Stimulated activated CD4-positive, alpha-beta T cell treated with anti-CD3 and anti-CD28 coated beads, Interleukin-2, amount 100 ng/mL, for 48 hours (primary cell): ENCODE data around the gene PSMG3.

Source experiments
- DNase-seq, 2 donors: peaks; one replicate each; pipeline ENCODE4 v3.0.0-alpha.2; 2020

The PSMG3 gene, protein sequence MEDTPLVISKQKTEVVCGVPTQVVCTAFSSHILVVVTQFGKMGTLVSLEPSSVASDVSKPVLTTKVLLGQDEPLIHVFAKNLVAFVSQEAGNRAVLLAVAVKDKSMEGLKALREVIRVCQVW

DNA sequence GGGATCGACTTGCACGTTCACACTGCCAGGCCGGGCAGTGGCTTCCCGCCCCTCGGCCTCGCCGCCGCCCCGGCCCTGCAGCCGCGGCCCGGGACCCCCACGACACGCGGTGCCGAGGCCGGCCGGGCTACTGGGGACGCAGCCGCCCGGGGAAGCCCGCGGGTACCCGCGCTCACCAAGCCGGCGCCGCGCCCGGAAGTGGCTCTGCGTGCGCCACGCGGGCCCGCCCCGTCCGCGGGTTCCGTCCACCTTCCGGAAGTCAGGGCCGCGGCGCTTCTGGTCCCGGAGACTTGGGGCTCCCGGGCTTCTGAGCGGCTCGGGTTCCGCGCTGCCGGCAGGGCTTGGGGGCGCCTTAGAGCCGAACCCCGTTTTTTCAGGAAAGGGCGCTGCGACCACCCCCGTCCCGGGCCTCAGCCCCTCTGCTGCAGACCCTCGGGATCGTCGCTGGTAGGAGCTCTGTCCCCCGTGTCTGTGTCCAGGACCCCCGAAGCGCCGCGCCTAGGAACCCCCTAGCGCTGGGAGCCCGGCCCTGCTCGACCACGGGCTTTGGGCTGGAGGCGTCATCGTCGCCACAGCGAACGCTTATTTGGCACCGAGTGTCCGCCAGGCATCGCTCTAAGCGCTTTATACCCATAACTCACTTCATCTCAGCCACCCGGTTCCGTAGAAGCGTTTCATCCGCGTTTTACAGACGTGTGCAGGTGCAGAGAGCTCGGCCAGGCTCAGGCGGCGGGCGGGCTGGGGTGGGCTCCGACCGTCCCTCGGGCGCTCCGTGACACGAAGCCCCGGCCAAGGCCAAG, at the start of gene PSMG3:
TSS of gene PSMG3 (minus strand) at position 200 of the 800 bp plus-strand sequence. CDS start 693 bp downstream, outside the sequence.
- DNase-seq: peak; percentile 83 to 89

DNA sequence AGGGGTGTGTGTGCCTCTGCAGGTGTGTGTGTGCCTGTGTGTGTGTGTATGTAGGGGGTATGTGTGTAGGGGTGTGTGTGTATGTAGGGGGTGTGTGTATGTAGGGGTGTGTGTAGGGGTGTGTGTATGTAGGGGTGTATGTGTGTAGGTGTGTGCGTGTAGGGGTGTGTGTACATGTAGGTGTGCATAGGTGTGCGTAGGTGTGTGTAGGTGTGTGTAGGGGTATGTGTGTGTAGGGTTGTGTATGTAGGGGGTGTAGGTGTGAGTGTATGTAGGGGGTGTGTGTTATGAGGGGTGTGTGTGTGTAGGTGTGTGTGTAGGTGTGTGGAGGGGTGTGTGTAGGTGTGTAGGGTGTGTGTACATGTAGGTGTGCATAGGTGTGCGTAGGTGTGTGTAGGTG, 48.6 kb upstream of the PSMG3 start:
- DNase-seq: no peak

GRCh38 chr7:1617957-1618356, 48.1 kb upstream of the PSMG3 start:
- DNase-seq: no peak

DNA sequence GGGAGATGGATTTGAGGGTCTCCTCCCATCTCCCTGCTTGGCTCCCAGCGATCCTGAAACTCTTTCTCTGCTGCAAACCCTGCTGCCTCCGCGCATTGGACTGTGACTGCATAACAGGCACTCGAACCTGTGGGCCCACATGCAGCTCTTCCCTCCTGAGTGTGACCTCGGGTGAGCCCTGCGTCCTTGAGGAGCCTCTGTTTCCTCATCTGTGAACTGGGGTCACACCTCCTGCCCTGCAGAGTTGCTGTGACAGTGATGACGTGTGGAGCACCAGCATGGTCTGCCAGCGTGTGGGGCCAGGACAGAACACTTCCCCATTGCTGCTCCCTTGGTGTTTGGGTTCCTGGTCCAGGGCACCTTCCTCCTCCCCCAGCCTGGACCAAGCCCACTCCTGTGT, 46.9 kb upstream of the PSMG3 start:
- no peak for DNase-seq

GRCh38 chr7:1611708-1612241, 41.9 kb upstream of the PSMG3 start:
- DNase-seq: no peak

DNA sequence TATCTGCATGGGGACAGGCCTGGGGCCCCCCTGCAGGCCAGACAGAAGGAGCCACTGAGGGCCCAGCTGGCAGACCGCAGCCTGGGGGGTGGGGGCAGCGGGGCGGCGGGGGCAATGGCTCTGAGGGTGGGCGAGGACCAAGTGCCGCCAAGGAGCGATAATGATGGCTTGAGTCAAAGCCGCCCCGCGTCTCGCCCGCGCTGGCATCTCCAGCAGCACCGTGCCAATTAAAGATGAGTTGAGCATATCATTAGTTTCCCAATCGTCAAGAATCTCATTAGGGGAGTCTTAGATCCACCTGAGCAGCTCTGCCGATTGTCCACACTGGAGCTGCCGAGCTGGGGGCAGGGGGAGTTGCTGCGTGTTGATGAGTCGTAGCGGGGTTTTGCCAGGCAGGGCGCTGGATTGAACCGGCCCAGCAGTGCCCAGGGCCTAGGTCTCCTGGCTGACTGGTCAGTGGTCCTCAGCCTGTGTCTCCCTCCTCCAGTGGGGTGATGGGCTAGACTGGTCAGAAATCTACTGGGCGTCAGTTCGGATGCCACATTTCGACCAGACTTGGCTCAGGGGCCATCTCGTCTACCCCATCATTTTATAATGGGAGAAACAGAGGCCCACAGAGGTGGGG, 41.0 kb upstream of the PSMG3 start:
- DNase-seq: no peak

- no peak for DNase-seq
These were observed 40.3 kb upstream of the PSMG3 start for GRCh38 chr7:1610013-1610677.

DNA sequence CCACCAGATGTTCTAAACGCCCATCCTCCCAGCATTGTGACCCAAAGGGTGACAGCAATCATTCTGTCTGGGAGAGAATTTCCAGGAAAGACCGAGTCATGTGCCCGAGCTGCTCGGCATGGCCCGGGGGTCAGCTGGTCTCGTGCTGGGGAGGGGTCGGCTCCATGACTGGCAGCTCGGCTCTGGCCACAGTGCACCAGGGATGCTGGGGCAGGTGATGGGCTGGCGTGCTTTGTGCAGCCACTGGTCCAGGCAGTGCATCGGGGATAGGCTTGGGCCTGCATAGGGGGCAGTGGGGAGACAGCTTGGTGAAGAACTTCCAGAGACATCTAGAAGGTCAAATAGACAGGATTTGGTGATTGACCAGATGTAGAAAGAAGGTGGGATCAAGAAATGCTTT, 39.2 kb upstream of the PSMG3 start:
- no peak for DNase-seq

- no peak for DNase-seq
These were observed 38.5 kb upstream of the PSMG3 start for GRCh38 chr7:1608318-1608717.

- no peak for DNase-seq
These were observed 37.9 kb upstream of the PSMG3 start for GRCh38 chr7:1607696-1608095.

DNA sequence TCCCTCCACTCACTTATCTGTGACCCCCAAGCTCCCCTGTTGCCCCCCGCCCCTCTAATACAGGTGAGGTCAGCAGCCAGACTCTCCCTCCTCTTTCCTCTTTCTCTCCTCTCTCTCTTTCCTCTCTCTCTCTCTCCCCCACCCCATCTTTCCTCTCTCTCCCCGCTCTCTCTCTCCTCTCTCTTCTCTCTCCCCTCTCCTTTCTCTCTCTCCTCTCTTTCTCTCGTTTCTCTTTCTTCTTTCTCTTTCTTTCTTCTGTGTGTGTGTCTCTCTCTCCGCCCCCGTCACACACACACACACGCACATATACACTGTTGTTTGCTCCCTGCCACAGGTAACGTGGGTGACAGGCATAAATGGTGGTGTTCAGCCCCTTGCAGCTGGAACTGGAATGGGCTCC, 37.2 kb upstream of the PSMG3 start:
- no peak for DNase-seq

GRCh38 chr7:1604383-1604782, 34.6 kb upstream of the PSMG3 start:
- DNase-seq: no peak

GRCh38 chr7:1603346-1604225, 33.8 kb upstream of the PSMG3 start:
- no peak for DNase-seq

GRCh38 chr7:1602386-1602785, 32.6 kb upstream of the PSMG3 start:
- no peak for DNase-seq

DNA sequence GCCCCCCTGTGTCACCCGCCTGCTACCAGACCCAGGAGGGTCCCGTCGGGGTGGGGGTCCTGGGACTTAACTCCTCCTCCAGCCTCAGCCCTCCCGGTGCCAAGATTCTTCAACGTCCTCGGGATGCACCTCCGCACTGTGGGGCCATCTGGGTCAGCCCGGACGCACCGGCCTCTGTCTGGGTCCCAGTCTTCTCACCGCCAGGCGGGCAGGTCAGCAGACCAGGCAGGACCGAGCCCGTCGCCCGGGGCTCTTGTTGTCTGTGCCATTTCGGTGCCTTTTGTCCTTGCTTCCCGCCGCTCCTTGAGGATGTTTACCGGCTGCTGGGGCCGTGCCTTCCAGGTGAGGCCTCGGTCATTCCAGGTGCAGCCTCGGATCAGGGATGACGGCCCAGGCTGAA, 32.1 kb upstream of the PSMG3 start:
- DNase-seq: no peak

GRCh38 chr7:1599640-1600395, 30.0 kb upstream of the PSMG3 start:
- DNase-seq: no peak

GRCh38 chr7:1598961-1599639, 29.3 kb upstream of the PSMG3 start:
- no peak for DNase-seq

DNA sequence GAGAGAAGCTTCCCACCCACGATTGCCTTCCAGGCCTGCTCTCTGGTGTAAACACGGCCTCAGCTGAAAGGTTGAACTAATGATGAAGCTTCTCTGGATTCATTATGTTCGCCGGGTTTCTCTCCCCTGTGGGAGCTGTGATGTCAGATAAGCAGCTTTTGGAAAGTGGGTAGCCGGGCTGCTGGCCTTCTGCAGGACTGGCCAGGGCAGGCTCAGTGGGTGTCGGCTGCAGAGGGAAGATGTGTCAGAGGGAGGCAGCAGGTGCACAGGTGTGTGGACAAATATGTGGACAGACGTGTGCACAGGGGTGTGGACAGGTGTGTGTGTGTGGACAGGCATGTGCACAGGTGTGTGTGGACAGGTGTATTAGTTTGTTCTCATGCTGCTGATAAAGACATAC, 28.5 kb upstream of the PSMG3 start:
- no peak for DNase-seq

- no peak for DNase-seq
These were observed 28.0 kb upstream of the PSMG3 start for GRCh38 chr7:1597791-1598190.

GRCh38 chr7:1597066-1597760, 27.4 kb upstream of the PSMG3 start:
- no peak for DNase-seq
